Measurements from ENCODE around the gene JUNB. TPM values are rescaled to one million over a fixed set of nuclear protein-coding genes. Genes with fewer than 3 reads are reported as not detected.

JUNB gene
- total and polyA plus RNA-seq, 2 of the 13 experiments (the other 11 are each of a cell fraction or from before 2014, with no cell fraction given), result 7.7 to 8.2 TPM

DNA sequence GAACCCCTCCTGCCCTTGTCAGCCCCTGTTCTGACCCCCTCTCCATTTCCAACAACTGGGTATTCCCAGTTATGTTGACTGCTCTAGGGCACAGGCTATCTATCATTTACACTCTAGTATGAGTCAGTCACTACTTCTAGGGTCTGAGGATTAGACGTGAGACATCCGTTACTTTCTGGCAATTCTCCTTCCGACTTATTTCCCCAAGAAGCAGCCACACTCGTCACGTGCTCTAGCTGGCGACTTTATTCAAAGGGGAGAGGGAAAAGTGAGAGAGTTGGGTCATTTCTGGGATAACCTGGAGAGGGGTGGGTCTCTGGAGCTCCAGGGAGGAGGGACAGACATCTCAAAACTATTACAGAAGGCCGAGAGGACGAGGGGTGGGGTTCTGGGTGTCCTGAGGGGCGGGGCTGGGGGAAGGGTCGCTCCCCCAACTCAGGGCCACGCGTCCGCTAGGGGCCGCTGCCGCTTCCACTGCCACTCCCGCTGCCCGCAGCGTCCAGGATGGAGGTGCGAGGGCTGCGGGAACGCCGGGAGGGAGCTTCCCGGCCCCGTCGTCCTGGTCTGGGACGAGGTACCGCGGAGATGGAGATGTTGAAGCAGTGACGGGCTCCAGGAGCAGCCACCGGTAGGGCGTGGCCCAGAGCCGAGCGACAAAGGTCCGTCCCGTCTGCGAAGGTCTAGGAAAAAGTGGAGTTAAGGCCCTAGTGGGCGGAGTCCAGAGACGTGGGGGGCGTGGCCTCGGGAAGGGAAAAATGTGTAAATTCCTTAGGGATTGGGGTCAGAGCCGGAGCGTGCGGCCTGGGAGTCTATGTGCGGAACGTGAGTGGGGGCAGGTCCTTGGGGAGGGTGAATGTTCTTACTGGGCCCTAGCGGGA lies 34.2 kb downstream of the JUNB start (continued):
- TF ChIP-seq, protein P1, sequence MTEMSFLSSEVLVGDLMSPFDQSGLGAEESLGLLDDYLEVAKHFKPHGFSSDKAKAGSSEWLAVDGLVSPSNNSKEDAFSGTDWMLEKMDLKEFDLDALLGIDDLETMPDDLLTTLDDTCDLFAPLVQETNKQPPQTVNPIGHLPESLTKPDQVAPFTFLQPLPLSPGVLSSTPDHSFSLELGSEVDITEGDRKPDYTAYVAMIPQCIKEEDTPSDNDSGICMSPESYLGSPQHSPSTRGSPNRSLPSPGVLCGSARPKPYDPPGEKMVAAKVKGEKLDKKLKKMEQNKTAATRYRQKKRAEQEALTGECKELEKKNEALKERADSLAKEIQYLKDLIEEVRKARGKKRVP (CRISPR knock-in tag; IDR thresholded peaks at IDR 0.05), result no peak
- TF ChIP-seq RNF219 (CRISPR knock-in tag; IDR thresholded peaks at IDR 0.05) (no peak), ZC3H13 (CRISPR knock-in tag; IDR thresholded peaks at IDR 0.05) (no peak), SNAI1 (CRISPR knock-in tag; IDR thresholded peaks at IDR 0.05; ENCODE audit: borderline replicate concordance) (no peak), MLLT10 (CRISPR knock-in tag; IDR thresholded peaks at IDR 0.05) (no peak), ZNF230 (CRISPR knock-in tag; IDR thresholded peaks at IDR 0.05) (no peak), ZNF788 (CRISPR knock-in tag; IDR thresholded peaks at IDR 0.05; ENCODE audit: borderline replicate concordance) (no peak), ELF1 (CRISPR knock-in tag; IDR thresholded peaks at IDR 0.05) (no peak), SP1 (IDR thresholded peaks at IDR 0.05) (no peak), SP1 (CRISPR knock-in tag; IDR thresholded peaks at IDR 0.05) (peak; percentile 72; the same call in 1 of the 2 replicates), ZBTB8A (CRISPR knock-in tag; IDR thresholded peaks at IDR 0.05; ENCODE audit: borderline replicate concordance, low read depth) (no peak), ZNF749 (CRISPR knock-in tag; IDR thresholded peaks at IDR 0.05; ENCODE audit: borderline replicate concordance) (no peak), SP4 (CRISPR knock-in tag; IDR thresholded peaks at IDR 0.05) (0 out of 2 replicates have a peak, but pooled peaks have one; percentile 27), UBTF (CRISPR knock-in tag; IDR thresholded peaks at IDR 0.05) (peak; percentile 48; the same call in 1 of the 2 replicates), KDM6A (CRISPR knock-in tag; IDR thresholded peaks at IDR 0.05; ENCODE audit: low read depth) (no peak), ZNF567 (CRISPR knock-in tag; IDR thresholded peaks at IDR 0.05; ENCODE audit: borderline replicate concordance) (no peak), ZBED4 (CRISPR knock-in tag; IDR thresholded peaks at IDR 0.05; ENCODE audit: borderline replicate concordance) (no peak)

All from HepG2 (cell line).